GM19468 (cell line): ENCODE data around the gene CNTNAP5.

ENCODE experiments used
- ATAC-seq: cut with Tn5 transposase; IDR thresholded peaks from one replicate; pipeline ENCODE4 v1.9.1; 2021; ENCODE audit warnings: mild to moderate bottlenecking, moderate library complexity, moderate number of reproducible peaks; ENCODE audit not compliant: unreplicated experiment; ENCODE audit errors: extremely low read depth

The CNTNAP5 gene

DNA sequence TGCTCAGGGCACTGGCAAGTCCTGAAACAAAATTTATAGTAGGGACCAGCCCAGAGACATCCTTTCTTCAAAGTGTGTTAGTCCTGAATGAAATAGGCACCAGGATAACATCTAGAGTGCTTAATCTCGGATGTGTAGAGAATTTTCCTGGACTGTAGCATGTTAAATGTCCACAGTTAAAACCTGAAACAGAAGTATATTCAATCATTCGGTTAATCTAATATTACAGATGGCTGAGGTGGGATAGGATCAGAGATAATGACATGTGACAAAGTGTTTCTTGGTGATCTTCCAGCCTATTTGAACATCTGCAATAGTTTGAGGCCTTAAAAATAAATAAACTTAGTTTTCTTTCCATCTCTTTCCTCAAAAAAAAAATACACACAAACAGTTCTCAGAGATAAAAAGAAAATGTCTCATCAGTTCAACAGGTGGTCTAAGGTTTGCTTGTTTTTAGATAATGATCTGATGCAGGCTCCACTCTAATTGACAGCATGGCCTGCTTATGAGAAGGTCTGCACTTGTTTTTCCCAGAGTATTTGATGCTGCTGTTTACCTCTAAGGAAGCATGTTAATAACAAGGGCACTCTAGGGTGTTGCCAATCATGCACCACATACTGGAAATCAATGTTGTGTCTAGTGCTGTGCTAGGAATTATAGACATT is 25.9 kb downstream of the CNTNAP5 start:
- no peak for ATAC-seq

DNA sequence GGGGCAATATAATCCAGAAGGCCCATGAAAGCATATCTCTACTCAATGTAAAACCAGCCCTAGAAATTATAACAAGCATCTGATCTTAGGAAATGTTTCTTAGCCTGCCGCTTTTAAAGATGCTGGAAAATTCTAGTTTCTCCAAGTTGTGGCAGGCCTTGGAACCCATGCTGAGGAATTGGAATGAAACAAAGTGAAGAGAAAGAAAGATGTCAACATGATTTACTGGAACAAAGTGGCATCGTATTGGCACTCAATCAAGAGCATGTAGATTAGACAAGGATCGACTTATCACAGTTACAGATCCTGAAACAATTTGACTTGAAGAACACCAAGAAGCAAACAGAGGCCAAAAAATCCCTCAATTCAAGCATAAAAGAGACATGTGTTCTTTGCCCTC is 28.7 kb downstream of the CNTNAP5 start:
- ATAC-seq = no peak

DNA sequence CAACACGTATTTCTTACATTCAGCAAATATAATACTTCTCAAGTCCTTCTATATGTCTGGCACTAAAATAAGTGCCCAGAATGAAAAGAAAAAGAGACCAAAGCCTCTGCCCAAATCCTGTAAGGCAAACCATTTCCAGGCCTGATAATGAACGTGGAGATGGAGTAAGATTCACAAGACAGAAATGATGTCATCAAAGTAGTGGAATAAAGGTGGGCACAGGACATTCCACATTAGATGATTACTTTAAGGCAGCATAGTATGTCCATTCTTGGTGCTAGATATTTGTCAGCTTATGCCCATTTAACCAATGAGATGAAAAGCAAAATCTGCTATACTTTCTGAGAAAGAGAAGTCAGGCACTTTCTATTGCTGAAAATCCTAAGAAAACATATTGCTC is 38.5 kb downstream of the CNTNAP5 start:
- no peak for ATAC-seq

DNA sequence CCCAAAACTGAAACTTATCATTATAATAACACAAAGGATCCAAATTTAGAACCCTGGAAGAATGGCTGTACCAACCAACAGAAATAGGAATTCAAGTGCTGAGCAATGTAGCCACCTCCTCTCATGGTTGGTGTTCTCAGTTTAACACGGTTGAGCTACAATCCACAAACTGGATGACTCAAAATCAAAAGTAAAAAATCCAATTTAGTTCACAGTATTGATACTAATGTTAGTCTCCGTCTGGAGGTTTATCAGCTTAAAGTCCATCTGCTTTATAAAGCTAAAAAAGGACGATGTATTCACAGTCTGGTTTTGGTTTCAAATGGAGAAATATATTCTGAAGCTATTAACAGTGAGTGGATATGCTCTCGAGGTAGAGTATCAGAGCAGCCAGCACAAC is 40.5 kb downstream of the CNTNAP5 start:
- no peak for ATAC-seq

DNA sequence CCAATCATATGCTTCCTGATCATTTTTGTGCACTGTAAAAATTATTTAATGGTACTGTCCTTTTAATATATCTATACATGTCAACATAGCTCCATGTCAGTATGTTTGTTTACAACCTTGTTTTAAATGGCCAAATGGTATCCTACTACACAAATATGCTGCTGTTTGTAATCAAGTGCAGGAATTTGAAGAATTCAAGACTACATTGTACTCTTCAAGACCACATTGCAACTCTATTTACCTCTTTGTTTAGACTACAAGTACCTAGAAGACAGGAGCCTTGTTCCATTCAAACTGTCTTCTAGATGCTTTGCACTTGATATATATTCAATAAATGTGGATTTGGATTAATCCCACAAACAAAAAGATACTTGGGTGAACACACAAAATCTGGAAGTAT is 41.7 kb downstream of the CNTNAP5 start:
- ATAC-seq = no peak

DNA sequence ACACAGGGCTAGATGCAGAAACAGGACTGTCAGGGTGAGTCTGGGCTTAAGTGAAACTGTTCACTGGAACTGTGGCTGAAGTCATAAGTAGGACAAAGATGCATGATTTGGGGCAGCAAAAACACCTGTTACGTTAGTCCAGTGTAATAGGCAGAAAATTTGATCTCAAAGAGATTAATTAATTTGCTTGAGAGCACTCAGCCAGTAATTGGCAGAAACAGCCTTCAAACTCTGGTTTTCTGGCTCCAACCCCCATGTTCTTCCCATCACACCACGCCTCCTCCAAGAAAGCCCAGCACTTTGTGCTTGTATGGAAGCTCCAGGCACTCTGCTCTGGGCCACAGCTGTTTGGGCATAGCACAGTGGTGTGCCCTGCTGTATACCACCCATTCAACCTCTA is 54.0 kb downstream of the CNTNAP5 start:
- ATAC-seq = no peak

DNA sequence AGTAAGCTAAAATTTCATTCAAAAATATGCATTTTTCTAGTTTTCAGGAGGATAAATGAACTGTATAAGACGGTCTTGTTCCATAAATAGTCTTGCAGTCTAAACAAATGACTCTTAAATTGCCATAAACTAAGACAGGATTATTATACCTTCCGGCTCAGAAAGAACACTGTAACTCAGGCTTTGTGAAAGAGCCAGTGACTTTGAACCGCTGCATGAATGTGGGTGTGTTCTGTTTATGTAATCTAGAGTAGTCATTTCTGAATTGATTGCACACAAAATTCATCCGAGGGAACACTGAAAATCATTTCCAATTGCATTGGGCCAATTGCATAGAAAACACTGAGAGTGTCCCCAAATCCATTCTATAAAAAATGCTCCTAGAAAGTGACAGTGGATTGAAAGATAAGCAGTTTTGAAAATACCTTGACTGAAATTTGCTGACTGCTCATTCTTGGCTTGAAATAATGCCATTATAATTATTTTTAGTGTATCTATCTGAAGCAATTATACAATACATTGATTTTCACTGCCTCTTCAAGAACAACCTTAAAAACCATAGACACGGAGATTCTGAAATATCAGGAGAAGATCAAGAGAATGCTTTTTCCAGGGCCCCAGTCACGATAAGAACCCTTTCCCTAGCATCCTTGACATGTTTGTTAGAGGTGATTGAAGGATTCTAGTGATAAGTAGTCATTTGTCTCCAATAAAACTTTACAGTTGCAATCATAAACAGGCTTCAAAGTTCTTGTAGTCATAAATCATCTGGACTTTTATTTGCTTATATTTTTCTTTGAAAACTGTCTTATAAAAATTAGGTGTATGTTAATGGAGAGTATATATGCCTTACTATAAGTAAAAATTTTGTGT is 55.4 kb downstream of the CNTNAP5 start:
- no peak for ATAC-seq

DNA sequence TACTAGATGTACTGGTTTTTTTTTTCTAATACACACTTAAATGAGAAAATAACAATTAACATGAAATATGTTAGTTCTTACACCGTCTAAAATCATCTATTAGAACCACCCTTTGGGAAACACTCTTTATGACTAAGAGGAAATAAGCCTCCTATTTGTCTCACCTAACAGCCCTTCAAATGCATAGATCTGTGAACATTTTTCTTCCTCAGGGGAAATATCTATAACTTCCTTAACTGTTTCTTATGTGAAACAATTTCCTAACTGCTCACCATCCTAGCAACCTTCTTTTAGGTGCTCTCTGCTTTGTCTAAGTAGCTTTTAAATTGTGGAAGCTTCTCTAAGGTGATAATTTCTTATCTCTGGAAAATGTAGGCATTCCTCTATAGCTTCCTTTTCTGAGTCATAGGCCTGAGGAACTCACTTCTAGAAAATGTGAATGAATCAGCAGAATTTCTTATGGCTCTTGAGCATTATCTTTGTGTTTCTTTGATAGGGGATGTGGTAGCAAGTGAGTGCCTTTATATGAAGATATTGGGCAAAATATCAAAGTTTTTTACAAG is 56.1 kb downstream of the CNTNAP5 start:
- no peak for ATAC-seq

DNA sequence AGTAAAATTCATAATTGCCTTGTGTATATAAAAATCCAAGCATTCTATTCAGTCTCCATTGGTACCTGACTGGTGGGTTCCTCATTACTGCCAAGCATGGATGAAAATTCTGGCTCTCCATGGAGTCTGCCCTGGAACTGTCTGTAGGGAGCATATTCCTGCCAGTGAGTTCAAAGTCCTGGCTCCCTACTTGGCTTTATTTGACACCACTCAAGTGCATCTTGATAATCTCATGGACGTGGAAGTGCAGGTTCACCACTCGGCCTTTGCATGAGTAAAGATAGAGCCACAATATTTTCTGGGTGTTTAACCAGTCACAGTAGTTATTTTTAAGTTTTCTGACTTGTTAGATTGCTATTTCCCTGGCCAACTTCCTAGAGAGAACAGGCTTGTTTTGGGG is 63.5 kb downstream of the CNTNAP5 start:
- no peak for ATAC-seq

DNA sequence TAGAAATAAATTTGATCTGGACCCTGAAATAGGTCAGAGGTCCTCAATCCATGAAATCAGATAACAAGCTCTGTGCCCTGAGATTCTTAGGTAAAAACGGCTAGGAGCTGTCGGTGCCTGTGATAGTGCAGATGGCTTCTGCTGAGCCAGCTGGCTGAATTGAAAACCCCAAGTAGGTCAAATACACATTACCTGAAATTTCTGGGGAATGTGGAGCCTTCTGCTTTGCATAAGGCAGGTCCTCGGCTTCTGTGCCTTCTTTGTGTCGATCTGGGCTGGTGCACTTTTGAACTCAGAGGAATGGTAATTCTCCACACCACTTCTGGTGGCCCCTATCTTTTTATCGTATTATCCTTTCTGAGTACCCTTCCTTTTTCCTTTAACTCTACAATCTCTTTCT is 66.6 kb downstream of the CNTNAP5 start:
- no peak for ATAC-seq

DNA sequence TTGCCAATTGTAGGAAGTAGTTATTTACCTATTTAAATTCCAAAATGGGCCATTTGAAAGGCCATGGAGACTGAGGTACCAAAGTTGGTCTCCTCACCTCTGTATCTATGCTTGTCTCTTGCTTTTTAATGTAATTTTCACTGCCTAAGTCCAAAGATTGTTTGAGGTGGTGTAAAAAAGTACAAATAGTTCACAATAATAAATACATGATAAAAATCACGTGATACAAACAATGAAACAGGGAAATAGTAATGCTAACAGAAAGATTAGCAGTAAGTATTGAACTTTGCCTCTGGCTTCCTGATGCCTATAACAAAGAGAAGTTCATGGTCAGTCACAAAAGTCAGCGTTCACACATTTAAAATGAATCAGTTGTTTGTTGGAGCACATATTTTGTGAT is 67.6 kb downstream of the CNTNAP5 start:
- ATAC-seq = no peak

DNA sequence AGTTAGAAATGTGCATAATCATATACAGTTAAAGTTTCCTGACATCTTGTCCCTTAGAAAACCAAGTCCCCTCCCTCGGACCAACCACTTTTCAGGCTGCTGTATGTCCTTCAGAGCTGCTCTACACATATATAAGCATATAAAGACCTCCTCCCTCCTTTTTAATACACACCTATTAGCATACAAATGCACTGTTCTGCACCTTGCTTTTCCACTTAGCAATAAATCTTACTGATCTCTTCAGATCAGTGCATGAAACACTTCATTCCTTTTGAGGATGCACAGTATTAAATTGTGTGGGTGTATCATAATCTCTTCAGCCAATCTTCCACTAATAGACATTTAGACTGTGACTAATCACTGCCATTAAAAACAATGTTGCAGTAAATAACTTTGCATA is 79.8 kb downstream of the CNTNAP5 start:
- no peak for ATAC-seq

DNA sequence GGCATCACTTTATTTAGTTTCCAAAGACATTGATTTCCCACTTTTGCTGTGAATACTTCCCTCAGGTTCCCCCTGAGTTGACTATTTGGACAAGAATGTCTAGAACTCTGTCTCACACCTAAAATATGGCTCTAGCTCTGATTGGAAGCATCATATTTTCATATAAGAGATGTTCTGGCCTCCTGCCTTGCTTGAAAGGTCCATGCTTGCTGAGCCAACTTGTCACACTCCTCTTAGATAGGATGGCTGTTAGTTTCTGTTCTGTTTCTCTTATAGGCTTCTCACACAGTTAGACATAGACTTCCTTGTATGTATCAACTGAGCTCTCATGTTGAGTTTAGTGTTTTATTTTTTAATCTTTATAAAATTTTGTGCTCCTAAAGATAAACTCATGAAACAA is 87.1 kb downstream of the CNTNAP5 start:
- no peak for ATAC-seq

DNA sequence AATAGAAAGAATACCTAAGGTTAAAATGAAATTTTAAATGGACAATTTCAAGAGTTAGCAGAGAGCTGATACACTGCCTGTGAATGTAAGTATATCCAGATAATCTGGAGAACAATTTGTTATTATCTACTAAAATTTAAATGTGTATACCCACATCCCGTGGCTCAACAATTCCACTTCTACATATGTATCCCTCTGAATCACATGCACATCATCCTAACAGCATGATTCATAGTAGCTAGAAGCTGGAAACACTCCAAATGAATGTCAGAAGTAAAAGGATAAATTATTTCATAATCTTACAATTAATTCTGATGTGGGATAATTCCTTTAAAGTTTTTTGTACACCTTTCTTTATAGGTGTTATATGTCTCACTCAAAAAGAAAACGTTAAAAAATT is 87.9 kb downstream of the CNTNAP5 start:
- ATAC-seq = no peak

DNA sequence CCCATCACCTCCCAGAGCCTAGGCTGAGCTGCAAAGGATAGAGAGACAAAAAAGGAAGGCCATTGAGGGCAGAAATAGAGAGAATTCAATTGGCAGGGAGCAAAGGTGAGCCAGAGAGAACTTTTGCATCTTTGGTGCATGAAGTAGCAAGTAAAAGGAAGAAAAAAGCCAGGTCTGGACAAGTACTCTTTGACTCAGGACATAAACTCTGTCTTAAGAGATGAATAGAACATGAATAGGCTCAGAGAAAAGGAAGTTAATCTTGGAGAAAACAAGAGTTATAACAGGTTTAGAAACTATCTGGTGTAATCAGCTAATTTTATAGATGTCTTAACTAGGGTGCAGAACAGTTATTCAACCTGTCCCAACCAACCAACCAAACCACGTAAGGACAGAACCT is 95.2 kb downstream of the CNTNAP5 start:
- ATAC-seq = no peak

DNA sequence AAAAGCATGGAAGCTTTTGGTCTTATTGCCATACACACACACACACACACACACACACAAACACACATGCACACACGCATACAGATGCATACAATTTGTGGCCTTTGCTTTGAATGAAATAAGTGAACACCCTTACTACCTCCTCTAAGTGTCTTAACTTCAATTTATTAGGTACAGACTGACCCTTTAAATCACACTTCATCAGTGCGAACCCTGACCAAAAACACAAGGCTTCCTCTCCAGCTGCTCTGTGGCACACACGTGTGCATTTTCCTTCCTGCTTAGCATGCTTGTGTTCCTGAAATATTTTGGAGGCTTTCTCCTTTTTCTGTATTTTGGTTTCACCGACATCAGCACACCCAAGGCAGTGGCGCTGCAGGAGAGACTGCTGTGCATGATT is 96.0 kb downstream of the CNTNAP5 start:
- no peak for ATAC-seq

DNA sequence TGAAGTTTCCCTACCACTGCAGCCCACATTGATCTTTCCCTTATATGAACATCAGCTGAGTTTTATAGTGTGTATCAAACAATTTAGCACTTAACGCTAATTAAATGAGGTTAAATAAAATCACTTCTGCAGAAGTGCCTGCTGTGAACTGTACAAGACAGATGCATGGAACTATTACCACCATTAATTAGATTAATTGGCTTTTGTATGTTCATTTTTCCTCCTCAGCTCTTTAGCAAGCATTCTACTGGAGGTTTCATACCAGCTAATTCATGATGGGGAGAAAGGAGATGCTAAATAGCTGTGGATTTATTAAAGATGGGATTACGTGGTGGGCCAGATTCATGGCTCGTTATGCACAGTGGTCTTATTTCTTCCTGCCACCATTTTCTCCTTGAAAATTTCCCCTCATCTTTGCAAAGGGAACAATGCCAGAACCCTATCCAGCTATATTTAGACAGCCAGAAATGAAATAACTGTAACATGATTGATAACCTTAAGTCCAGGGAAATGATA is 96.7 kb downstream of the CNTNAP5 start:
- no peak for ATAC-seq

DNA sequence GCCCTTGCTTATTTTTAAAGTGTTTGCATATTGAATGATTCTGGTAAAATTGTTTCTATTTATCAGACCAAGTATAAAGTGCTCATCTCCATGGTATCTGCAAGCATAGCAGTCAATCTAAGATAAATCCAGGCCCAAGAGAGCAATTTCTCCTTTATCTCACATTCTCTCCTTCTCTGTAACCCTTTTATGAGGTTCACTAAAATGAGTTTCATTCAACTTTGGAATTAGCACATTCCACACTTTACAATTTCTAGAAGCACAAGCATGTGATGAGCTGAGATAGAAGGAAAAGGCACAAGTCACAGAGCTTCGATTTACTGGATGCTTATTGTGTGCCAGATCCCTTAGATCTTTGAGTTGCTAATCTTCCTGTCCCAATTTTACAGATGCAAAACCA is 97.3 kb downstream of the CNTNAP5 start:
- no peak for ATAC-seq

DNA sequence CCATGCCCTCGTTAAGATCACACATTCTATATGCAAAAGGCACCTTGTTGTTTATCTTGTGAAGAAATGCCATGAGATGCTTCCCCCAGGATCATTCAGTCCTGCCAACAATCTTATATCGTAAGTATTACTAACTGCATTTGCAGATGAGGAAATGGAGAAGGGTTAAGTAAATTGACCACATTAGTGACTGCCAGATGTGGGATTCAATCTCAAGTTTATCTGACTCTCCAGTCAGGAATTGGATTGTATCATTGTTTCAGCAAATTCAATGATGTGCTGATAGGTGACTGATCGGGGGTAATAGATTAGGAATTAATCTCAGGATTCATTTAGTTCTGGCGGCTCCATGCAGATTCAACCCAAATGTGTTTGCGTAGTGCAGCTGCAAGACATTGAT is 106.2 kb downstream of the CNTNAP5 start:
- no peak for ATAC-seq

DNA sequence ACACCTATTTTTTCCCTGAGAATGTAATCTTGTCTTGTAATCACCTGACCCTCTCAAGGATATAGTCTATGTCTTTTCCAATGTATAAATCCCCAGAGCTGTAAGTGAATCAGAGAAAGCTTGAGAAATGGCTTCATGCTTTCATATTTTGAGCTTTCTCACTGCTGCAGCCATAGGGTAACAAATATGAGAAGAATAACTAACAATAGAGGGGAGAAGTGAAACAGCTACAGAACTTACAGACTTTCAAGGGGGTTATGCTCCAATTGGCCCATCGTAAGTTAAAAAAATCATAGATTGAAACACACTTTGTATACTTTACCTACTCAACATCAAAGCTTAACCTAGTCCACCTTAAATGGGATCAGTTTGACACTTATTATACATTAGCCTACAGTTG is 111.0 kb downstream of the CNTNAP5 start:
- ATAC-seq = no peak

DNA sequence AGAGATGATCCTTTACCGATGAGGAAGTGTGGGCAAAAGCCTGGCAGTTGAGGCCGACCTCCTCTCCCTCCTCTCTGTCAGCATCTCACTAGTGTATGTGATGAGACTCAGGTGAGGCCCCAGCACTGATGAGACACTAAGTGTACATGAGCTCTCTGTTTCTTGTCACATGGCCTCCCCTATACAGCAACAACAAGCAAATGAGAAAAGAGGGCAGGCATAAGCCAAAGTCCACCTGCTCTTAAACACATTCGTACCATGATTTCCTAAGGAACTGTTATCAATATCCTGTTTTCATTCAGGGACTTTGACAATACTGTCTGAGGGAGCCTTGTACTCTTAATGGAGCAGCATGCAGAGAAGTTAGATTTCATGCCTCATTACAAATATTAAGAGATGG is 113.0 kb downstream of the CNTNAP5 start:
- no peak for ATAC-seq
